PC-3 (cell line): Measurements from ENCODE around the gene NSDHL. TPM values are rescaled to one million over a fixed set of nuclear protein-coding genes. Genes with fewer than 3 reads are reported as not detected.
A peak's percentile ranks its signal among the peaks of the same experiment; 100 is the strongest.

ENCODE experiments used
- ATAC-seq: fragments of 200-7000 bp; cut with Tn5 transposase; 2 replicates; pipeline ENCODE4 v1.9.1; 2020; ENCODE audit warnings: mild to moderate bottlenecking, moderate library complexity
- BruUV-seq: library from RNA; stranded (reverse); fragments of 400-500 nt; replicated peaks from 2 replicates; lab custom pipeline; 2021; lab: Mats Ljungman, UMichigan
- CTCF ChIA-PET: fragments of 300-600 bp; sonication (Branson Sonifier 250); formaldehyde crosslinking; loops from one replicate; lab custom pipeline; 2022; ENCODE audit warnings: antibody characterized with exemption; lab: Charles Lee
- POLR2A ChIA-PET: fragments of 300-600 bp; sonication (Branson Sonifier 250); formaldehyde crosslinking; loops from one replicate; lab custom pipeline; 2022; ENCODE audit warnings: antibody characterized with exemption; ENCODE audit not compliant: unreplicated experiment; lab: Charles Lee
- DNase-seq: peaks from one replicate; pipeline ENCODE4 v3.0.0-alpha.2; 2015
- H2AFZ ChIP-seq: fragments of 300-600 bp; sonication (generic); 2 replicates; pipeline ENCODE4 v1.6.0; 2016; ENCODE audit warnings: antibody characterized with exemption, low read length
- H3F3A ChIP-seq: fragments of 300-600 bp; sonication (generic); one replicate; pipeline ENCODE4 v1.6.0; 2017; ENCODE audit warnings: antibody characterized with exemption, low read length, control low read depth, mild to moderate bottlenecking; ENCODE audit not compliant: unreplicated experiment
- H3K27ac ChIP-seq: fragments of 300-600 bp; sonication (generic); 2 replicates; pipeline ENCODE4 v1.5.1; 2016; ENCODE audit warnings: mild to moderate bottlenecking, low read length
- H3K27me3 ChIP-seq: fragments of 300-600 bp; sonication (generic); 2 replicates; pipeline ENCODE4 v1.6.1; 2016; ENCODE audit warnings: low read length, mixed read lengths
- H3K36me3 ChIP-seq: fragments of 300-600 bp; sonication (generic); 2 replicates; pipeline ENCODE4 v1.6.1; 2016; ENCODE audit warnings: low read depth, mixed run types, low read length, mixed read lengths
- H3K4me1 ChIP-seq: fragments of 300-600 bp; sonication (generic); 2 replicates; pipeline ENCODE4 v1.5.1; 2016; ENCODE audit warnings: low read length; ENCODE audit not compliant: insufficient read depth
- H3K4me2 ChIP-seq: fragments of 300-600 bp; sonication (generic); 2 replicates; pipeline ENCODE4 v1.6.0; 2016; ENCODE audit warnings: low read length
- H3K4me3 ChIP-seq: fragments of 300-600 bp; sonication (generic); 2 replicates; pipeline ENCODE4 v1.5.1; 2016; ENCODE audit warnings: mild to moderate bottlenecking, low read length, mixed read lengths
- H3K79me2 ChIP-seq: fragments of 300-600 bp; sonication (generic); 2 replicates; pipeline ENCODE4 v1.6.1; 2017; ENCODE audit warnings: low read length, mixed read lengths
- H3K9ac ChIP-seq: fragments of 300-600 bp; sonication (generic); 2 replicates; pipeline ENCODE4 v1.6.0; 2016; ENCODE audit warnings: mild to moderate bottlenecking, low read length
- H3K9me2 ChIP-seq: fragments of 300-600 bp; sonication (generic); replicated peaks from 2 replicates; pipeline ENCODE4 v1.6.1; 2016; ENCODE audit warnings: mixed run types, low read length, mixed read lengths
- H3K9me3 ChIP-seq: fragments of 300-600 bp; sonication (generic); 2 replicates; pipeline ENCODE4 v1.6.1; 2016; ENCODE audit warnings: low read length, mixed read lengths
- H4K20me1 ChIP-seq: fragments of 300-600 bp; sonication (generic); 2 replicates; pipeline ENCODE4 v1.6.1; 2016; ENCODE audit warnings: low read length, mixed read lengths
- EZH2 ChIP-seq: fragments of 300-600 bp; sonication (generic); IDR thresholded peaks from one replicate; pipeline ENCODE4 v1.6.1; 2017; ENCODE audit warnings: antibody characterized with exemption, mild to moderate bottlenecking, low read length; ENCODE audit not compliant: unreplicated experiment
- EZH2phosphoT487 ChIP-seq: fragments of 300-600 bp; sonication (generic); IDR thresholded peaks from 2 replicates; pipeline ENCODE4 v1.6.1; 2018; ENCODE audit warnings: mild to moderate bottlenecking, antibody characterized with exemption, low read length, borderline replicate concordance
- intact Hi-C: fragments of 100-400 bp; cut with micrococcal nuclease; formaldehyde crosslinking; loops from 2 replicates; pipeline ENCODE4 v1.9.0; 2023
- total RNA-seq: library from RNA; depleted of rRNA; stranded (reverse); fragments of >200 nt; gene quantifications from 2 replicates; pipeline ENCODE4 v1.2.3, GENCODE V29; 2014
- TF ChIP-seq, protein P1 (sequence below): fragments of 300-600 bp; sonication (generic); conservative IDR thresholded peaks from 2 replicates; pipeline ENCODE4 v1.5.1; 2017; ENCODE audit warnings: antibody characterized with exemption, low read depth, mild to moderate bottlenecking, low read length

The NSDHL gene
- total RNA-seq, 1 experiment from 2014 or later: 33.7 TPM

- POLR2A ChIA-PET: no interaction called here
- H3K4me2 ChIP-seq: no peak overlapping the region
These were observed 12.0 kb downstream of the NSDHL start for GRCh38 chrX:152842772-152843338.

DNA sequence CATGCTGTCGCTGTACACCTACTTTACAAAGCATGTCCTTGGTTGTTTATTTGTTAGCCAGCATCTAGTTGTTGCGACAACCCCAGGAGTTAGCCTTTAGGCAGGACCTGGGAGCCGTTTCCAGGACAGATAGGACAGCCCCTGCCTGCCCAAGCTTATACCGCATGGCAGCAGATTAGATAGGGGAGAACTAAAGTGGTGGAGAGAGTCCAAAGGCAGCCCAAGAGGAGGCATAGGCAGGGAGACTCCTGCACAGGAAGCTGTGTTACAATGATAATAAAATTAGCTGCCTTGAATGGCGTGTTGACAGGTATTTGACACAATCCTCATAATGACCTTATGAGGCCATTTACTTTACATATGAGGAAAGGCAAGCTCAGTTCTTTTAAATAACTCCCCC is 13.0 kb downstream of the NSDHL start:
- TF ChIP-seq, protein P1, sequence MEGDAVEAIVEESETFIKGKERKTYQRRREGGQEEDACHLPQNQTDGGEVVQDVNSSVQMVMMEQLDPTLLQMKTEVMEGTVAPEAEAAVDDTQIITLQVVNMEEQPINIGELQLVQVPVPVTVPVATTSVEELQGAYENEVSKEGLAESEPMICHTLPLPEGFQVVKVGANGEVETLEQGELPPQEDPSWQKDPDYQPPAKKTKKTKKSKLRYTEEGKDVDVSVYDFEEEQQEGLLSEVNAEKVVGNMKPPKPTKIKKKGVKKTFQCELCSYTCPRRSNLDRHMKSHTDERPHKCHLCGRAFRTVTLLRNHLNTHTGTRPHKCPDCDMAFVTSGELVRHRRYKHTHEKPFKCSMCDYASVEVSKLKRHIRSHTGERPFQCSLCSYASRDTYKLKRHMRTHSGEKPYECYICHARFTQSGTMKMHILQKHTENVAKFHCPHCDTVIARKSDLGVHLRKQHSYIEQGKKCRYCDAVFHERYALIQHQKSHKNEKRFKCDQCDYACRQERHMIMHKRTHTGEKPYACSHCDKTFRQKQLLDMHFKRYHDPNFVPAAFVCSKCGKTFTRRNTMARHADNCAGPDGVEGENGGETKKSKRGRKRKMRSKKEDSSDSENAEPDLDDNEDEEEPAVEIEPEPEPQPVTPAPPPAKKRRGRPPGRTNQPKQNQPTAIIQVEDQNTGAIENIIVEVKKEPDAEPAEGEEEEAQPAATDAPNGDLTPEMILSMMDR: no peak
- TF ChIP-seq EZH2 (no peak), EZH2phosphoT487 (no peak)
- Histone ChIP-seq H3K9me2 (no peaks in the 10 kb centered on the region), H3K4me2 (no peak overlapping the region), H3F3A (no peaks in the 10 kb centered on the region), H3K4me1 (0 out of 2 replicates have a peak, but pooled peaks cover 7% of the 10 kb centered on the region), H2AFZ (no peak overlapping the region), H3K27ac (no peak overlapping the region), H3K27me3 (no peaks in the 10 kb centered on the region), H3K9ac (no peak overlapping the region), H3K36me3 (peaks cover 8% of the 10 kb centered on the region), H3K79me2 (peaks cover 58% of the 10 kb centered on the region), H4K20me1 (no peaks in the 10 kb centered on the region), H3K9me3 (no peaks in the 10 kb centered on the region), H3K4me3 (no peak overlapping the region)
- no TSS peak for BruUV-seq
- ATAC-seq (no peak), DNase-seq (no peak)
- ChIA-PET CTCF (no interaction called here), POLR2A (no interaction called here)
- intact Hi-C loops: no loop called here

More at GRCh38 chrX:152842772-152843338, 12.0 kb downstream of the NSDHL start:
- BruUV-seq: no TSS peak
- H3K27ac ChIP-seq: peak overlapping the region; percentile 28
- intact Hi-C loops: no loop called here
- no peaks in the 10 kb centered on the region for H3K27me3 ChIP-seq
- H3K4me3 ChIP-seq: no peak overlapping the region
- CTCF ChIA-PET: no interaction called here
- TF ChIP-seq, protein P1: no peak
- no peak for TF ChIP-seq EZH2phosphoT487
- TF ChIP-seq EZH2: no peak
- no peak overlapping the region for H3K9ac ChIP-seq
- no peaks in the 10 kb centered on the region for H3F3A ChIP-seq
- 0 out of 2 replicates have a peak, but pooled peaks cover 7% of the 10 kb centered on the region for H3K4me1 ChIP-seq
- H3K79me2 ChIP-seq: peaks cover 58% of the 10 kb centered on the region
- DNase-seq: peak; percentile 37
- peaks cover 8% of the 10 kb centered on the region for H3K36me3 ChIP-seq
- ATAC-seq: peak; percentile 95
- no peaks in the 10 kb centered on the region for H4K20me1 ChIP-seq
- no peaks in the 10 kb centered on the region for H3K9me2 ChIP-seq
- no peak overlapping the region for H2AFZ ChIP-seq
- H3K9me3 ChIP-seq: no peaks in the 10 kb centered on the region

DNA sequence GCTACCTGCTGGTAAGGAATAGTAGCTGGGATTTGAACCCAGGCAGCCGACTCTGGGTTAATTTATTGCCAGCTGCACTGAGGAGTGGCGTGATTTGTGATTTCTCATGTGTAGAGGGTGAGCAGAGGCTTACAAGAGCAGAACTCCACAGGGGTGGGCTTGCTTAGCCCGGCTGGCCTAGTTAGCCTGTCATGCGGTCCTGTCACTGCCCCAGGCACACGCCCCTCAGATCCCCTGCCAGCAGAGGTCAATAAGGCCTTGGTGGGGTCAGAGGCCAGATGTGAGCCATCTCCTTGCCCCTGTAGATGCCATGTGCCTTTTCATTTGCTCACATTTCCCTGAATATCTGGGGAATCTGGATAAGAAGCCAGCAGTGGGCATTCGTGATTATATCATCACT is 13.4 kb downstream of the NSDHL start:
- TF ChIP-seq, protein P1: no peak
- no peak for TF ChIP-seq EZH2
- no peak for TF ChIP-seq EZH2phosphoT487
- Histone ChIP-seq H3K4me1 (0 out of 2 replicates have a peak, but pooled peaks cover 7% of the 10 kb centered on the region), H3K9ac (no peak overlapping the region), H3K4me2 (no peak overlapping the region), H3K4me3 (no peak overlapping the region), H4K20me1 (no peaks in the 10 kb centered on the region), H3K36me3 (peaks cover 8% of the 10 kb centered on the region), H3F3A (no peaks in the 10 kb centered on the region), H3K9me3 (no peaks in the 10 kb centered on the region), H3K27me3 (no peaks in the 10 kb centered on the region), H3K79me2 (peaks cover 58% of the 10 kb centered on the region), H2AFZ (no peak overlapping the region), H3K9me2 (no peaks in the 10 kb centered on the region), H3K27ac (no peak overlapping the region)
- ChIA-PET CTCF (no interaction called here), POLR2A (no interaction called here)
- no TSS peak for BruUV-seq
- ATAC-seq: no peak
- intact Hi-C loops: no loop called here
- DNase-seq: no peak
